Ectodermal cell (in vitro differentiated cells): ENCODE results near the gene ATPAF1.

Source experiments
- H3K27ac ChIP-seq: 2 replicates; pipeline ENCODE4 v1.7.0; 2013; ENCODE audit warnings: mild to moderate bottlenecking, low read depth, low read length; ENCODE audit not compliant: insufficient read depth, poor library complexity, severe bottlenecking
- H3K27me3 ChIP-seq: 2 replicates; pipeline ENCODE4 v1.7.0; 2013; ENCODE audit warnings: mild to moderate bottlenecking, low read length; ENCODE audit not compliant: insufficient read depth, control insufficient read depth, poor library complexity, severe bottlenecking
- H3K36me3 ChIP-seq: one replicate; pipeline ENCODE4 v1.7.0; 2013; ENCODE audit warnings: low read length; ENCODE audit not compliant: control insufficient read depth, insufficient read depth
- H3K4me1 ChIP-seq: one replicate; pipeline ENCODE4 v1.7.0; 2013; ENCODE audit warnings: low read length; ENCODE audit not compliant: control insufficient read depth, insufficient read depth
- H3K4me3 ChIP-seq: 2 replicates; pipeline ENCODE4 v1.7.0; 2013; ENCODE audit warnings: low read depth, low read length, control low read depth; ENCODE audit not compliant: insufficient read depth
- H3K9me3 ChIP-seq: 2 replicates; pipeline ENCODE4 v1.7.0; 2013; ENCODE audit warnings: mild to moderate bottlenecking, low read length, moderate library complexity; ENCODE audit not compliant: control insufficient read depth
- WGBS, 2 experiments: methylation state at CpG; one replicate each; pipeline ENCODE4 v1.1.7; 2013; ENCODE audit warnings: missing lambda C conversion rate in 2 of 2; 5-methylcytosine and 5-hydroxymethylcytosine counted together

ATPAF1 gene

GRCh38 chr1:46639547-46639946 lies 28.6 kb downstream of the ATPAF1 start:
- Histone ChIP-seq H3K36me3 (no peaks in the 10 kb centered on the region), H3K4me3 (no peak overlapping the region), H3K27ac (no peak overlapping the region), H3K27me3 (no peaks in the 10 kb centered on the region), H3K4me1 (no peaks in the 10 kb centered on the region), H3K9me3 (no peaks in the 10 kb centered on the region)
- 100% methylated on average over 1 of the region's 1 CpG for WGBS, 2 experiments

GRCh38 chr1:46638921-46639320 lies 29.2 kb downstream of the ATPAF1 start:
- no peaks in the 10 kb centered on the region for H3K9me3 ChIP-seq
- no peaks in the 10 kb centered on the region for H3K4me1 ChIP-seq
- no peaks in the 10 kb centered on the region for H3K36me3 ChIP-seq
- H3K4me3 ChIP-seq, result no peak overlapping the region
- no peaks in the 10 kb centered on the region for H3K27me3 ChIP-seq
- no peak overlapping the region for H3K27ac ChIP-seq

- 46 to 50% methylated on average over 2 of the region's 2 CpGs for WGBS, 2 experiments
- no peak overlapping the region for H3K4me3 ChIP-seq
- H3K4me1 ChIP-seq, result no peaks in the 10 kb centered on the region
- H3K27me3 ChIP-seq, result no peaks in the 10 kb centered on the region
- no peaks in the 10 kb centered on the region for H3K9me3 ChIP-seq
- H3K27ac ChIP-seq, result no peak overlapping the region
- H3K36me3 ChIP-seq, result no peaks in the 10 kb centered on the region
Observed at GRCh38 chr1:46637444-46638083, 30.6 kb downstream of the ATPAF1 start.

GRCh38 chr1:46635205-46635604 lies 33.0 kb downstream of the ATPAF1 start:
- no peak overlapping the region for H3K4me3 ChIP-seq
- H3K27me3 ChIP-seq, result no peaks in the 10 kb centered on the region
- WGBS, 2 experiments, result 95 to 100% methylated on average over 2 of the region's 2 CpGs
- no peaks in the 10 kb centered on the region for H3K4me1 ChIP-seq
- no peak overlapping the region for H3K27ac ChIP-seq
- no peaks in the 10 kb centered on the region for H3K9me3 ChIP-seq
- H3K36me3 ChIP-seq, result peaks cover 4% of the 10 kb centered on the region

GRCh38 chr1:46630719-46631118 lies 37.4 kb downstream of the ATPAF1 start:
- Histone ChIP-seq H3K4me1 (no peaks in the 10 kb centered on the region), H3K9me3 (no peaks in the 10 kb centered on the region), H3K4me3 (no peak overlapping the region), H3K36me3 (peaks cover 4% of the 10 kb centered on the region), H3K27me3 (no peaks in the 10 kb centered on the region), H3K27ac (no peak overlapping the region)
- 93 to 100% methylated on average over 1 to 2 of the region's 2 CpGs for WGBS, 2 experiments

GRCh38 chr1:46623743-46624644 lies 44.2 kb downstream of the ATPAF1 start:
- Histone ChIP-seq H3K9me3 (no peaks in the 10 kb centered on the region), H3K4me1 (no peaks in the 10 kb centered on the region), H3K27me3 (no peaks in the 10 kb centered on the region), H3K27ac (no peak overlapping the region), H3K36me3 (no peaks in the 10 kb centered on the region), H3K4me3 (no peak overlapping the region)
- WGBS, 2 experiments, result 88 to 90% methylated on average over 4 of the region's 4 CpGs

GRCh38 chr1:46622344-46622743 lies 45.8 kb downstream of the ATPAF1 start:
- H3K27ac ChIP-seq, result no peak overlapping the region
- WGBS, 2 experiments, result 77 to 89% methylated on average over 3 of the region's 3 CpGs

GRCh38 chr1:46621930-46622329 lies 46.2 kb downstream of the ATPAF1 start:
- Histone ChIP-seq H3K36me3 (no peaks in the 10 kb centered on the region), H3K4me1 (peaks cover 6% of the 10 kb centered on the region), H3K4me3 (no peak overlapping the region), H3K27me3 (peaks cover 14% of the 10 kb centered on the region), H3K27ac (no peak overlapping the region), H3K9me3 (no peaks in the 10 kb centered on the region)
- 88 to 90% methylated on average over 7 of the region's 7 CpGs for WGBS, 2 experiments

More at GRCh38 chr1:46622344-46622743, 45.8 kb downstream of the ATPAF1 start:
- Histone ChIP-seq H3K9me3 (no peaks in the 10 kb centered on the region), H3K4me1 (peaks cover 1% of the 10 kb centered on the region), H3K36me3 (no peaks in the 10 kb centered on the region), H3K27me3 (peaks cover 10% of the 10 kb centered on the region), H3K4me3 (no peak overlapping the region)

- 92 to 94% methylated on average over 5 of the region's 5 CpGs for WGBS, 2 experiments
- Histone ChIP-seq H3K27ac (no peak overlapping the region), H3K36me3 (no peaks in the 10 kb centered on the region), H3K9me3 (no peaks in the 10 kb centered on the region), H3K4me1 (peaks cover 9% of the 10 kb centered on the region), H3K27me3 (peaks cover 16% of the 10 kb centered on the region), H3K4me3 (no peak overlapping the region)
Observed at GRCh38 chr1:46619656-46620258, 48.4 kb downstream of the ATPAF1 start.

- Histone ChIP-seq H3K36me3 (no peaks in the 10 kb centered on the region), H3K4me1 (peaks cover 14% of the 10 kb centered on the region), H3K27ac (no peak overlapping the region), H3K9me3 (no peaks in the 10 kb centered on the region), H3K27me3 (peaks cover 16% of the 10 kb centered on the region), H3K4me3 (no peak overlapping the region)
- 86 to 98% methylated on average over 4 of the region's 4 CpGs for WGBS, 2 experiments
Observed at GRCh38 chr1:46618754-46619415, 49.3 kb downstream of the ATPAF1 start.
